HG03354 (cell line): Measurements from ENCODE around the gene PSMA5.

Experiments used
- ATAC-seq: cut with Tn5 transposase; IDR thresholded peaks from one replicate; pipeline ENCODE4 v1.9.1; 2021; ENCODE audit warnings: mild to moderate bottlenecking; ENCODE audit not compliant: unreplicated experiment, poor library complexity, severe bottlenecking

Gene PSMA5

DNA sequence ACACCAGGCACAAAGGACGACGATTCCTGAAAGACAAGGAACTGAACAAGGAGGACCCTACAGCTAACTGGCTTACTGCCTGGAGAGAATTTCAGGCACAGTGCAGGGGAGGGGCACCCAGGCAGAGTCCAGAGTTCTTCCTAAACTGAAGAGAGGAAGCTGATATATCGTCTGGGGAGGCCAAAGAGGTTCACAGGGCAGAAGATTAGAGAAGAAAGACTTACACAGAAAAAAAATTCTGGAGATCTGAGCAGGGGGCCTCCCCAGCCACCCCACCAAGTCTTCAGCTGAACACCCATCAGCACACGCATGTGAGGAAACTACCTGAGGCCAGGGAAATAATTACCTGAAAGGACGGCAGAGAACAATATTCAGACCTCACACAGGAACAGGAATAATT lies 53.1 kb downstream of the PSMA5 start:
- no peak for ATAC-seq

DNA sequence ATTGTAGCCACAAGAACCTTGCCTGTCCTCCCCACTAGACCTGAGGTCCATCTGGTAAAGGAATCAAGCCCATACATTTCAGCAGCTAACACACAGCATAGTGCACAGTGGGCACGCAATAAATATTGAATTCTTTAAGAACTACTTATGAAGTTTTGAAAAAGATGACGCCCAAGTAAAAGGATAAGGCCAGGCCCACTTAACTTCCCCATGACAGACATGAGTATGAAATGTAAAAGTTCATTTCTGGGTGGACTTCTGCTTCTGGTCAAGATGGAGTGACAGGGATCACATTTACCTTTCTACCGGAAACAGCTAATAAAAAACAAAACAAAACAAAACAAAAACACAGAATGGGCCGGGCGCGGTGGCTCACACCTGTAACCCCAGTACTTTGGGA lies 54.0 kb downstream of the PSMA5 start:
- ATAC-seq = no peak

DNA sequence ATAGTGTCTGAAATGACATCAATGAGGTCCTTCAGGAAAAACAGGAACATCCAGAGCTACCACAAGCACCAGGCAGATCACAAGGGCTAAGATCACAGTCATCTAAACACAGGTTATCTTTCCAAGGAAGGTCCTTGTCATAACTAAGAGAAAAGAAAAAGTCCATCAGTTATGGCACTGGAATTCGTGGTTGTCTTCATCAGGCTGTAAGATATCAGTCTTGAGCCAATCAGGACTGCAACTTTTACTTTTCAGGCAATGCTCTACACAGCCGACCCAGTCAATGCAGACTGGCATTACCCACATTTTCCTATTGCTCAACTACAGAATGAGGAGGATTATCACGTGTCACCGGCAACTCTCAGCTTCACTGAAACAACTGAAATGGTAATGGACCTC lies 54.9 kb downstream of the PSMA5 start:
- no peak for ATAC-seq

DNA sequence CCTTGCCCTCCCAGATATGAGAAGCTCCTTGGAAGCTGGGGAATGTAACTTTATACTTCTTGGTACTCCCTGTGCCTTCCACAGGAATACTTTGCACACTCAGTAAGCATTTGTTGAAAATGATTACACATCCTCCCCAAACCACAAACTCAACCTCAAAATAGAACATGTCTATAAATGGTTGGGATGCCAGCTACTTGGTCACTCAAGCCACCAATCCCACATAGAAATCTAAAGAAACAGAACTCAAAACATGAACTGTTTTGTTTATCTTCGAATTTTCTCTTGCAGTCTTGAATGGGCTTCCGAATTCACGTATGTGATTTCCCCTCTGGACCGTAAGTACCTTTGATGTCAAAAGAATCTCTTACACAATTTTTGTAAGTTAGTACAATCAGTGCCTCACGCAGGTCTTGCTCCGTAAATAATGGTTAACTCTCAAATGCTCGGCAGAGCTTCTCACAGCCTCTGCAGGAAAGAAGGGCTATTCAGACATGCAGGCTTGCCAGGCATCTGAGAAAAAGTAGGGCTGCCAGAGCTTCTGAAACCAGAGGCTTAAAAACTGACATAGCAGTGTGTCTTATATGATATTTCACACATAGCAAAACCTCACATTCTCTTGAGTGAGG lies 55.4 kb downstream of the PSMA5 start:
- ATAC-seq = no peak

DNA sequence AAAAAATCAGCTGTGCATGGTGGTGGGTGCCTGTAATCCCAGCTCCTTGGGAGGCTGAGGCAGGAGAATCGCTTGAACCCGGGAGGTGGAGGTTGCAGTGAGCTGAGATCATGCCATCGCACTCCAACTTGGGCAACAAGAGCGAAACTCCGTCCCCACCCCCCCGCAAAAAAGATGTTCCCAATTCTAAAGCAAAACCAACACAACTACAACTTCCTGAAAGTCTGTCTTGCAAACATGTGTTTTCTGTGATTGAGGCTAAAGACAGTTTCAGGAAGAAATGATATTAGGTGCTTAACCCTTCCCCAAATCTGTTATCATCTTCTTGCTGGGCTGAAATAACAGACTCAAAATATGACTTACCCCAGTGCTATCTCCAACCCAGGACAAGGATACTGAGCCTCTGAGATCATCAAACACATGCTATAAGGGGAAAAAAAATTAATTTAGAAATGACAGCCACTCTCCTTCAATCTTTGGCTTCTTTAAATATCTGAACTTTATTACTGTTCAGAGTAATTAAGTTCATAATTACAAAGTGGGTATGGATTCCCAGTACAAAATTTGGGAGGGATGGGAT lies 57.0 kb downstream of the PSMA5 start:
- ATAC-seq = no peak

DNA sequence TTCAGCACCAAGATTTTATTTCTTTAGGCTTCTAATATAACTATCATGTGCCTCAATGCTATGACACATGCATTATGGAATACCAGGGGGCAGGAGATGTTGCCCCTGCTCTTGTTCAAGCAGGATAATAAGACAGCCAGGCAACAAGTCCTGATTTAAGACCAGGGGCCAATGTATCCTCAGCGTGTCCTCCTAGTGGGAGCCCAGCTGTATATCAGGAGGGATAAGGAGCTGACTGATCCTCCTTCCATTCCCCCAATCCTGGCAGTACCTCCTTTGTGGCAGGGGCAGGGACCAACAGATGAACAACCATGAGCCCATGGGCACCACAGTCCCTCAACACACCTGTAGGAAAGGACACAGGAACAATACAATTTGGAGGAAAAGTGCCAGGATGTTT lies 57.8 kb downstream of the PSMA5 start:
- no peak for ATAC-seq

DNA sequence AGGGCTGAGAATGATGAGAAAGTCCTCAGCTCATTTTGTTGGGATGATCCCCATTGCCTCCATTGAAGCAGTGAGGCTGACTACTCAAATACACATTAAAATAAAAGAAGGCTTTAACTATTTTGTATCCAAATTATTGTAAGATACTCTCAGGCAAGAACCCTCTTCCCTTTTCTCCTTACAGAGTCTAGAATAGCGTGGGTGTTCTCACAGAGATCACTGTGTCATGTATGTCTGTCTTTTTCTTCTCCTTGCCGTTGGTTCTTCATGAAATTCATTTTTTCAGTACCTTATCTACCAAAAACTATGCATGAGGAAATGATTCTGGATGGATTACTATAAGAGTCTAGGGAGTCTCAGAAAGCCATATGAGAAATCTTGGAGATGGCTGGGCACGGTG lies 58.6 kb downstream of the PSMA5 start:
- ATAC-seq = no peak

DNA sequence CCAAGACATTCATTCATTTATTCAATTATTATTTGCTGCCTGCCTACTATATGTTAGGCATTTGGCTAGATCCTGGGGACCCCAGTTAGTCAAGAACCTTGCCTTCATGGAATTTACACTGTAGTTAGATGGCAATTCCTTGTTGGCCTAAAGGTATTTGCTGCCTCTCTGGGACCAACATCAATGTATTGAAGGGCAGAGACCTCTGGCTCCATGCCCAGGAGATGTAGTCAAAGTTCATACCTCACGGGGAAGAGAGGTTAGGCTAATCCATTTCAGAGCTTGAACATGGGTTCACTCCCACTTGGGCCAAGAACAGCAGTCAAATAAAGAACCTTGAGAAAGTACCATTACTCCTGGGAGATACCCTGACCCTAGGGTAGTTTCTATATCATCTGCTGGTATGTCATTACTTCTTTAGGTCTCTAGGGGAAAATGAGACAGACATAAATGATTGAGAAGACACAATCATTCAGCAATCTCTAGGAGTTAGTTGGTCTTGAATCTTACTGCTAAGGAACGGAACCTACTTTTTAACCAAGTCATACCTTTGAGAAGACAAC lies 60.5 kb downstream of the PSMA5 start:
- ATAC-seq = no peak

DNA sequence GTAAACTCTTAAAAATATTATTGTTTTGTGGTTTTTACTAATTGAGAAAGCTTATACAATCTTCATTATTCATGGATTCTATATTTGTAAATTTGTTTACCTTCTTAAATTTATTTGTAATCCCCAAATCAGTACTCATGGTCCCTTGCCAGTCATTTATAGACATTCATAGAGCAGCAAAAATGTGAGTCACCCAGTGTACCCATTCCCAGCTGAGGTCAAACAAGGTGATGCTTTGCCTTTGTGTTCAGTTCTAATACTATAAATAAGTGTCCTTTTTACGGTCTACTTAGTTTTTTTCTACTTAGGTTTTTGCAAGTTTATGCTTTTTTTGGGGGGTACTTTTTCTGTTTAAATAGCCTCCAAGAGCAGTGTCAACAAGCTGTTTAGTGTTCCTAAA lies 64.6 kb downstream of the PSMA5 start:
- no peak for ATAC-seq

DNA sequence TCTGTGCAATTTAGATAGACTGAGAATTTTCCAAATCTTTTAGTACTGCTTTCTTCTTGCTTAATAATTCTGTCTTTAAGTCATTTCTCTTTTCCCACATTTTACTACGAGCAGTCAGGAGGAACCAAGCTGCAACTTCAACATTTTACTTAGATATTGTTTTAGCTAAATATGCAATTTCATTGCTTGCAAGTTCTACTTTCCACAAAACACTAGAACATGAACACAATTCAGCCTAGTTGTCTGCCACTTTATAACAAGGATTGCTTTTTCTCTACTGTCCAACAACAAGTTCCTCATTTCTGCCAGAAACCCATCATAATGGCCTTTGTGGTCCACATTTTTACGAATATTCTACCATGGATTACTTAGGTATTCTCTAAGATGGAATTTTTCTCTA lies 65.2 kb downstream of the PSMA5 start:
- ATAC-seq = no peak

DNA sequence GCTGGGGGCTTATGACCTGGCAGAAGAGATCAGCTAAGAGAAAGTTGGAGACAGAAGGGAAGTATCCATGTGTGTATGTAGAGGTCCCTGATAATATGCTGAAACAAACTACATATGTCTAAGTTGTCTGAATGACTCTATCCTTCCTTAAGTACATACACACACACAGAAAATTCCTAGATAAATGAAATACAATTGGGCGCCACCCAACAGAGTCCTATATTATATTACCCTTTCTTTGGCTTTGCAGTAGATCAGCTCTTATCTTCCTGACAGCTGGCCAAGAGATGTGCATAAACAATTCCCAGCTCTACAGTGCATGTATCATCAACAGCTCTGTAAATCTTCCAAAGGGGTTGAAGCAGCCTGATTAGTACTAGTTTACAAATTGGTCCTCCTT lies 68.6 kb downstream of the PSMA5 start:
- ATAC-seq = no peak

DNA sequence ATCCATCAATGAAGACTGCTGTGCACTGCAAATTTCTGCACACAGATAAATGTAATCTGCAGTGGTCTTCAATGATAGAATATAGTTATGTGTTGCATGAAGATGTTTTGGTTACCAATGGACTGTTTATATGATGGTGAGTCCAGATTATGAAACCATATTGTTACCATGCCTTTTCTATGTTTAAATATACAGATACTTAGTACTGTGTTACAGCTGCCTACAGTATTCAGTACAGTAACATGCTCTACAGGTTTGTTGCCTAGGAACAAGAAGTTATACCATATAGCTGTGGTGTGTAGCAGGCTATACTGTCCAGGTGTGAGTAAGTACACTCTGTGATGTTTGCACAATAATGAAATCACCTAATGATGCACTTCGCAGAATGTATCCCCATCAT lies 69.3 kb downstream of the PSMA5 start:
- ATAC-seq = no peak

DNA sequence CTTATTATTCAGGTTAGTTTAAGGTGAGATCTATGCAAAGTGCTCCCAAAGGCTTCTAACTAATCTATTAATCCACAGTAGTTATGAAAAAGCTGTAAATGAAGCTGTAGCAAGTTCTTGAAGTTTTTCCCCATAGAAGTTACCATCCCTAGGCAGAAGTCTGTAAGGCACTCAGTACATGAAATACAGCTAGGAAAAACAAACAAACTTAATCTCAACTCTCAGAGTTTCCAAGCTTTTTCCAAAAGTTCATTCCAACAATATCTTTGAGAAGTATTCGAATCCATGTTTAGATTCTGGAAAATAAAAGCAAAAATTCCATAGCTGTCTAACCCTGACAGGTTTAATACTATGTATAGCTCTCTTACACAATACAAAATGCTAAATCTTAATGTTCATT lies 69.7 kb downstream of the PSMA5 start:
- ATAC-seq = no peak

DNA sequence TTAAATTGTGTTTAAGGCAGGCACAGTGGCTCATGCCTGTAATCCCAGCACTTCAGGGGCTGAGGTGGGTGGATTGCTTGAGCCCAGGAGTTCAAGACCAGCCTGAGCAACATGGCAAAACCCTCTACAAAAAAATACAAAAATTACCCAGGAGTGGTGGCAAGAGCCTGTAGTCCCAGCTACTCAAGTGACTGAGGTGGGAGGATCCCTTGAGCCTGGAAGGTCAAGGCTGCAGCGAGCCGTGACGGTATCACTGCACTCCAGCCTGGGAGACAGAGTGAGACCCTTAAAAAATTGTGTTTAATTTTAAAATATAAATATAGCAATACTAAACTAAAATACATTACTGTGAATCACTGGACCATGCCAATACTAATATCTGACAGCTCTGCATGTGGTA lies 71.3 kb downstream of the PSMA5 start:
- ATAC-seq = no peak

DNA sequence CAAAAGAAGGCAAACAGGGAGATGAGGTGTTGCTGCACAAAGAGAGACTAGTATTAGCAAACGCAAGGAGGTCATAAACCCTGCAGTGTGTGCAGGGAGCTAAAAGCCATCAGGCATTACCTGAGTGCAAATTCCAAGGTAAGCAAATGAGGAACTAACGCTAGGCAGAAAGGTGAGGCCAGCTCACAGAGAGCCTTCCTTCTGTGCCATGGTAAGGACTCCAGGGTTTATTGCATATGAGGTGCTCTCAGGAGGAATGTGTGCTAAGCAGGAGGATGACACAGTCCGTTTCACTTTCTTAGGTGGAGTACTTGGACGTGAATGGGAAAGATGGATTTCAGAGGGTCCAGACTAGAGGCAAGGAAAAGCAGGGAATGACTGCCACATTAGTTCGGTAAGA lies 74.8 kb downstream of the PSMA5 start:
- ATAC-seq = no peak

DNA sequence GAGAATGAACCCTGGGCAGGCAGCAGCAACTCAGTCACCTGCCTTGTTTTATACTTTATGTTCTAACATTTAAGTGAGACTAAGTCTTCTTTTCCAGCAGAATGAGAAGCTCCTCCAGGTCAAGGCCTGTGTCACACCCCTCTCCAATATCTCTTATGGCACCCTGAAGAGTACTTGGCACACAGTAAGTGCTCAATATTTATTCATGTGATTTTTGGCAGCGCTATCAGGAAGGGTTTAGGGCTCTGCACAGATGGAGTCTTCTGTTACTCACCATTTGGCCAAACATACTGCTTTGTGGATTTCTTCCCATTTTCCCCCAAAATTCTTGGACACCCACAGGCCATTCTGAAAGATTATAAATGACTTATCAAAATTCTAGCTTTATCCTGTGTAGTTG lies 75.6 kb downstream of the PSMA5 start:
- no peak for ATAC-seq

DNA sequence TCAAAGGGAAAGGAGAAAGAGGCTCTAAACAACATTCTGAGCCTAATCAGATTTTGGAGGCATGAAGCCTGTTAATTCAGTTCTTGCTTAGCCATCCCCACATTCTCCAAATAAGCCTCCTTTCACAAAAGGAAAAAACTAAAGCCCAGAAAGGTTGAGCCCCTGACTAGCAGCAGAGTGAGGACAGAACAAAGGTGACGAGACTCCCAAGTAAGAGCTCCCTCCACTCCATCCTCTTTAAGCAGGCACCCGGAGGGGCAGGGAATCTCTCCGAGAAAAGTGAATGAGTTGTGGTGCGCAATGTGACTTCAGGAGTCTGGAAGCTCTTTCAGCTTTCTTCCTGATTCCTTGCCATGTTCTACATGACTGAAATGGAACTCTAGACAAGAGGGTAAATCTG lies 76.1 kb downstream of the PSMA5 start:
- no peak for ATAC-seq
